Subcutaneous preadipocyte (primary cell): Measurements from ENCODE around the gene PRB3. TPM values are rescaled to one million over a fixed set of nuclear protein-coding genes. Genes with fewer than 3 reads are reported as not detected.

Source experiments
- total RNA-seq: library from RNA; depleted of rRNA; stranded (reverse); fragments of >200 nt; gene quantifications from 2 replicates; pipeline ENCODE4 v1.2.3, GENCODE V29; 2012

PRB3 gene
- total RNA-seq: not detected in 2 replicates

DNA sequence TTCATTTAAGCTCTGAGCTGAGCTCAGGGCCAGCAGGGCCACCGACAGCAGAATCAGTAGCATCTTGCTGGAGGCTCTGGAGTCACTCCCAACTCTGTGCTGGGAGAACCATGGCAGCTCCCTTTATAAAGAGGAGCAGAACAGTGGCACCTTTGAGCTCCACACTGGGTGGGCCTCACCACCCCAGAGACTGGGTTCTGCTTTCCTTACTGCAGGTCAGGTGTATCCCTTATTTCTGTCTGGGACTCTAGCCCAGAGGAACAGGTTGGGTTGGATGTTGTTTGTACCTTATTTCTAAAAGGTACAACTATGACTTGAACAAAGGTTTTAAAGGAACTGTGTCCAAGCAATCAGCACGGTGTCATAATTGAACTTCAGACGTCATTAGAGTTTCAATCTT, at the start of gene PRB3:
Gene PRB3 (minus strand): TSS at position 101 of the 400 bp plus-strand sequence. CDS start 38 bp downstream, at position 63.

GRCh38 chr12:11310336-11310735, 40.8 kb upstream of the PRB3 start, which contains the start of gene PRB4:
PRB4 (minus strand) TSS chr12:11310436; CDS start chr12:11310398, 38 bp downstream.

Other genes starting within 250 kb of the PRB3 start
- gene TAS2R19, start 247.1 kb downstream of the PRB3 start, total RNA-seq: 3.3 and 5.5 TPM in 2 replicates
- gene TAS2R31, start 238.3 kb downstream of the PRB3 start, total RNA-seq: 4.8 and 6.8 TPM in 2 replicates
- 2.2 TPM in 2 replicates for gene TAS2R46, start 207.4 kb downstream of the PRB3 start, total RNA-seq
- gene TAS2R43, start 177.4 kb downstream of the PRB3 start, total RNA-seq: 1.1 and 3.9 TPM in 2 replicates
- 4.4 and 6.6 TPM in 2 replicates for gene TAS2R30, start 135.1 kb downstream of the PRB3 start, total RNA-seq
- 4.0 and 5.7 TPM in 2 replicates for gene SMIM10L1, start 98.5 kb downstream of the PRB3 start, total RNA-seq
- gene TAS2R42, start 82.8 kb downstream of the PRB3 start, total RNA-seq: not detected in 2 replicates
- gene PRB4, start 40.7 kb upstream of the PRB3 start, total RNA-seq: not detected in 2 replicates
- not detected in 2 replicates for gene PRB2, start 125.9 kb upstream of the PRB3 start, total RNA-seq